NCI-H2029 (cell line): ENCODE measurements around the gene RAD52.

Source experiments
- DNase-seq: peaks from one replicate; lab custom pipeline; 2025; lab: John Stamatoyannopoulos, UW

The RAD52 gene

DNA sequence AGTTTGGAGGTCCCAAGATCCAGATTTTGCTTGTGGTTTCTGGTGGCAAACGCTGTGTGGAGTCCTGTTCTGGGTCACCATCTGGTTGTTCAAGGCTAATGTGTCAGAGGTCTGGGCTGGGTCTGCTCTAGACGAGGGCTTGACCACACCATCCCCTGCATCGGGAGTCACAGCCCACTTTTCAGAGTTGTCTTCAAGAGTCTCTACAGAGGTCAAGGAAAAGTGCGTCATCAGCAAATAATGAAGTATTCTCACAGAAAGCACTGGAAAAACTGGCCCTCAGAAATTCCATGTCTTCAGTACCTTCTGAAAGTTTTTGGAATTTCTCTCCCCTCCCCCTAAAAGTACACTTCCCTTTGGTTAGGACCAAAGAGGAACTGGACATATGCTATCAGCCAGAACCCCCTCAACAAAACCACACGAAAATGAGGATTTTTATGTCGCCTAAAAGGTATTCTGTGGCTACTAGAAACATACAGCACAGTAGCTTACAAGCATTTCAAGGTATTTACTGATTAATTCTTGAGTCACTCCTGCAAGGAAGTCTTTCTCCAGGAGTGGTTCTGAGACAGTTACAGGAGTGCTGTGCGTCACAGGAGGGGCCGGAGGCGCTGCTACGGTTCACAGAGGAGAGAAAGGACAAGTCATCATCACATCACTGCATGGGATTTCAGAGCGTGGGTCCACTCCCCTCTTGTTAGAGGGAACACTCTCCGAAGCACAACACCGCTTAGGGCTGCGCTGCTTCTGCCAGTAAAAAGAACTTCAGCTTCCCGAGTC is 35.4 kb downstream of the RAD52 start:
- no peak for DNase-seq

GRCh38 chr12:912466-913235 is 36.8 kb downstream of the RAD52 start:
- DNase-seq: no peak

DNA sequence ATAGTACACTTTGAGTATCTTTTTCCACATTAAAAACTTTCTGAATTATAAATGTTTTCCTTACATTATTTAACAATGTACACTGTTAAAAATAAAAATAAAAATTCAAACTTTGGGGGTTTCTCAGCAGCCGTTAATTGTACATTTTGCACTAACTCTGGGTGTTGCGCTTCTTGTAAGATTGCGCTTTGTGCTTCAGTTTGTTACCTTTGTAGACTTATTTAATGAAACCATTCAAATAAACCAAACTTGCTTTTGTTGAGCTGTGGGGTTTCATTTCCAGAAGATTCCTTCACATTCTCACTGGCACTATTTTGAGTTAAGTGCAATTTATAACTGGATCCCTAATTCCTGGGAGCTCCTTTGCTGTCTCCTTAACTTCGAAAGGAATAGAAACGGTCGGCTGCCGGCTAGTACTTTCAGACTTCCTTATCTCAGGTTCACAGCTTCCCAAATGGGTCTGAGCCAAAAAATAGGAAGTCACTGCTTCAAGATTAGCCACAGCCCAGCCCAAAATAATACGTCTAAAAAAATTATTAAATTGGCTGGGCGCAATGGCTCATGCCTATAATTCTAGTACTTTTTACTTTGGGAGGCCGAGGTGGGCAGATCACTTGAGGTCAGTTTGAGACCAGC is 38.2 kb downstream of the RAD52 start:
- no peak for DNase-seq

DNA sequence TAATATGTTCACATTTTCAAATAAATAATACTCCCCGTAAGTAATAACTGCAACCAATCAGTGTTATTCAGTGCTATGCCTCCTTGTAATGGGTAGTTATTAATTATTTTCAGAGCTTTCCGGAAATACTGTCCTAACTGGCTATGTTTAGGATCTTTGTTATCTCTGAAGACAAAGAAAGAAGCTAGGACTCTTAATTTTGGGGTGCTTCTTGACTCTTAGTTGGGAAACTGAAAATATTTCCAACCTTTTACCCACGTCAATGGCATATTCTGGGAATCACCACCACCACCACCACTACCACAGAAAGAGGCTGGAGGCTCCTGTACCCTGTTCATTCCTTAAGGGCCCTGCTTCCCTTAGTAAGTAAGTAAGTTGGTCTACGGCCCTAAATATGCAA is 39.1 kb downstream of the RAD52 start:
- DNase-seq: no peak

DNA sequence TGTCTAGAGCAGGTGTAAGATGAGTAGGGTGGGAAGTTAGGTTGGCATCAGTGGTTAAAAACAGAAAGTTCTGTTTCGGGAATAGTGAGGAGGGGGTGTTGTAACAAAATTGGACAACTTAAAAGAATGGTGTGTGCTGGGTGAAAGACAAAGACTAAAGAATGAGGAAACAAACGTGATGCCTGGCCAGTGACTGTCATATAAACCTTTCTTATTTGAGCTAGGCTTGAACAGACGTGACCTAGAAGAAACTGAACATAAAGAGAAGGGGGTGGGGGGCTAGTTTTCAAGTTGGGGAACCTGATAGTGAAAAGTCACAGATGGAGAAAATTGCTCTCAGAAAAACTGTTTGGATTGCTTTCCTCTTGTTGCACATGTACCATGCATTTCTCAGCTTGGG is 39.6 kb downstream of the RAD52 start:
- no peak for DNase-seq

DNA sequence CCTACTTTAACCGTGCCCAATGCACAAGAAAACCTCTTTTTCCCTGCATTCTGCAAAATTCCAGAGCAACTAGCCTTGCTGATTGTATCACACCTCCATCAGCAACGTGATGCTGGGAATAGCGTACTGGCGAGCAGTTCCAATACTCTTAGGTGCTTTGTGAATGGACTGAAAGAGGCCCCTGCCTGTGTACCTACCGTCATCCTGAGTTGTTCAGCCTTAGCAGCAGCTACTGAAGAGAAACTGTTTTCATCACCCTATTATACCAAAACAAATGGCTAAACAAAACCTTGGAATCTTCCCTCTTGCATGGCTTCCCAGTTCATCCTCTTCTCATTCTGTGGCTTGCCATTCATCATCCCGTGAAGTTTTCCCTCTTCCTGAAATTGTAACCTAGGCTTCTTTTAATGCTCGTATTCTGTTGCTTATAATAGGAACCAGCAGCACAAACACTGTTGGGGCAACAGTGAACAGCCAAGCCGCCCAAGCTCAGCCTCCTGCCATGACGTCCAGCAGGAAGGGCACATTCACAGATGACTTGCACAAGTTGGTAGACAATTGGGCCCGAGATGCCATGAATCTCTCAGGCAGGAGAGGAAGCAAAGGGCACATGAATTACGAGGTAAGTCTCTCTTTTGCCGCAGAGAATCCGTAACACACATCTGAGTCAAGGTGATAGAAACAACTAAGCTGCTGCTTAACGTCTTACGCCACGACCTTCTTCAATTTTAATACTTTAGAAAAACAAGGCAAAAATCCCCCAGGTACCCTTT is 41.9 kb downstream of the RAD52 start:
- DNase-seq: no peak

- DNase-seq: no peak
These were observed 43.4 kb downstream of the RAD52 start for GRCh38 chr12:906062-906585.

DNA sequence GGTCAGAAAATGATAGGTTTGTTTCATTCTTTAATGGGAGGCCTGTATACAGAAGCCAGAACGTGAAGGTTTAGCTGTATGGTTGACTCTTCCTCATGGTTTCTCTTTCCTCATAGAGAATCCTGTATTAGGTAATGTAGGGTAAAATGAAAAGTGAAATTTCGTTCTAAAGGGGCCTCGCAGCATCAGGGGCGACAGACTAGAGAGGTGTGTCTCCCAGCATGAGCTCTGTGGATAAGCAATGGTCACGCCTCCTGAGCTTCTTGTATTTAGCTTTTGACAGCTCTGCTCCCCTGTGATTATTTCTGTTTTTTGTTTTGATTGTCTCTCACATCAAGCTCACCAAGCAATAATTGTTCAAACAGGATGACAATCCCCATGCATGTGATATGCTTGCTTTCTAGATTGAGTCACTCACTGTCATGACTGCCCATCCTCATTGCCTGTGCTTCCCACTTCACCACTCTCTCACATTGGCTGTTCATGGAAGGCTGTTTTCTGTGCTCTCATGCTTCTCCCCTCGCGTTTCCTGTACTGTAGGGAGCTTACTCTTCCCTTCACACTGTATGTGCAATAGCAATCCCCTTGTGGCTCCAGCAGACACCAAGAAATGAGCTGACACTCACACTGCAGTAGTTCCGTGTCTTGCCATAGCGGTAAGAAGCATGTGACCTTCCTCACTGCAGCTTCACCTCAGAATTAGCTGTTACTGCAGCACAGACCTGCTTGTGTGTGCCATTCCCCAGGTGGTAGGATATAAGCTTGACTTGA is 44.0 kb downstream of the RAD52 start:
- DNase-seq: no peak

DNA sequence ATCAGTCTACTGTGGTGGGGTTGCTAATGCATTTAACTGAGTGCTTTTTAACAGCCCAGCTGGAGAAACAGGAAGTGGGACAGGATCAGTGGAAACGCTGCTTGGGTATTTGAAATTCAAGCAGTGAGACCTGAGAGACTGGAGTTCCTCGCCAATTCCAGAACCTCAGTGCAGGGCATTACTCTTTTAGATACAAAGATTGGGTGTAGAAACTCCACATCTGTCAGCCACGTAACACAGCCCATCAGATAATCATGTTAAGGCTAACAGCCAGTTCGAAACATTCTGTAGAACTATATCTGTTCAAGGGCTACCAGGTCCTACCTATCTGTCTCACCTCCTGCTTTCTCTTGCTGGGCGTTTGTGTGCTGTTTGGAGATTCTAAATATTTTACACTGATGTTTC is 45.5 kb downstream of the RAD52 start:
- no peak for DNase-seq

DNA sequence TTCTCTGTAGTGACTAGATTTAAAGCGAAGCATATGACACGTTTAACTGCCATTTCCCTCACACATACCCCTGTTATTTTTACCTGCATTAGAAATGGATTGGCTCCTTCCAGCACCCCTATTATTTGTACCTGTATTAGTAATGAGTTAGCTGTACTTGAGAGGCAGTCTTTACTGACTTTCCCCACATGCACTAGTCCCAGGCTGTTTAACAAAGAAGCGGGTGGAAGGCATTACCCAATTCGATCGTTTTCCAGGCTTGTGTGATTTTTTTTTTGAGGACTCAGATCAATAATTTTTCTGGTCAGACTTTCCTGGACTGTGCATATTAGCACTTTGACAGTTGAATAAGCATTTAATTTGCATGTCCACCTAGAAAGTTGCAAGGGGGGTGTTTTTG is 46.4 kb downstream of the RAD52 start:
- DNase-seq: no peak

GRCh38 chr12:902581-902980 is 46.9 kb downstream of the RAD52 start:
- no peak for DNase-seq

DNA sequence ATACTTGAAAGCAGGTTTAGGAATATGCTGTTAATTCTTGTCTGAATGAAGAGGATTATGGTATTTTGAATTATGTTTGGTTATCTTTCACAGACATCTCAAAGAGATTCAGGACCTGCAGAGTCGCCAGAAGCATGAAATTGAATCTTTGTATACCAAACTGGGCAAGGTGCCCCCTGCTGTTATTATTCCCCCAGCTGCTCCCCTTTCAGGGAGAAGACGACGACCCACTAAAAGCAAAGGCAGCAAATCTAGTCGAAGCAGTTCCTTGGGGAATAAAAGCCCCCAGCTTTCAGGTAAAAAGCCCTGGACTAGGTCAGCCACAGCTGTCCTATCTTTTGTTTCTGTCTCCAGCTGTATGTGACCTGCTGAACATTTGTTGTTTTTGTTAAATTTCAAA is 52.1 kb downstream of the RAD52 start:
- DNase-seq: no peak

- no peak for DNase-seq
These were observed 53.5 kb downstream of the RAD52 start for GRCh38 chr12:896031-896430.

GRCh38 chr12:894226-894625 is 55.3 kb downstream of the RAD52 start:
- no peak for DNase-seq

- no peak for DNase-seq
These were observed 63.3 kb downstream of the RAD52 start for GRCh38 chr12:886206-886605.

DNA sequence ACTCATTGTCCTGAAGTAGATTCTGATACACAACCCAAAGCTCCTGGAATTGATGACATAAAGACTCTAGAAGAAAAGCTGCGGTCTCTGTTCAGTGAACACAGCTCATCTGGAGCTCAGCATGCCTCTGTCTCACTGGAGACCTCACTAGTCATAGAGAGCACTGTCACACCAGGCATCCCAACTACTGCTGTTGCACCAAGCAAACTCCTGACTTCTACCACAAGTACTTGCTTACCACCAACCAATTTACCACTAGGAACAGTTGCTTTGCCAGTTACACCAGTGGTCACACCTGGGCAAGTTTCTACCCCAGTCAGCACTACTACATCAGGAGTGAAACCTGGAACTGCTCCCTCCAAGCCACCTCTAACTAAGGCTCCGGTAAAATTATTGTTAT is 63.8 kb downstream of the RAD52 start:
- DNase-seq: no peak

GRCh38 chr12:884746-885414 is 64.6 kb downstream of the RAD52 start:
- DNase-seq: no peak

GRCh38 chr12:880656-881055 is 68.8 kb downstream of the RAD52 start:
- no peak for DNase-seq

- no peak for DNase-seq
These were observed 69.9 kb downstream of the RAD52 start for GRCh38 chr12:879641-880040.

DNA sequence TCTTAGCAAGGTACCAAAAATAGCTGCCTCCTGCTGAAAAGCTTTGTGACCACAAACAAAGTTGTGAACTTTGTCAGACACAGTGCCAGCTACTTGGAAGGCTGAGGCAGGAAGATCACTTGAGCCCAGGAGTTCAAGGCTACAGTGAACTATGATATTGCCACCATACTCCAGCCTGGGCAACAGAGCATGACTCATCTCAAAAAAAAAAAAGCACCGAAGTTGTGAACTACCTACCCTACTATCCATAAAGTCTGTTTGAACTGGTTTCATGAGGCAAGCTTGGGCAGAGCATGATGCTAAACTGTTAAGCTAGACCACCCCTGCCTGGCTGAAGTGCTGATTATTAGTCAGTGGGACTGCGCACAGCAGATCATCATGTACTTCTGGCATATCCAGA is 75.5 kb downstream of the RAD52 start:
- no peak for DNase-seq

DNA sequence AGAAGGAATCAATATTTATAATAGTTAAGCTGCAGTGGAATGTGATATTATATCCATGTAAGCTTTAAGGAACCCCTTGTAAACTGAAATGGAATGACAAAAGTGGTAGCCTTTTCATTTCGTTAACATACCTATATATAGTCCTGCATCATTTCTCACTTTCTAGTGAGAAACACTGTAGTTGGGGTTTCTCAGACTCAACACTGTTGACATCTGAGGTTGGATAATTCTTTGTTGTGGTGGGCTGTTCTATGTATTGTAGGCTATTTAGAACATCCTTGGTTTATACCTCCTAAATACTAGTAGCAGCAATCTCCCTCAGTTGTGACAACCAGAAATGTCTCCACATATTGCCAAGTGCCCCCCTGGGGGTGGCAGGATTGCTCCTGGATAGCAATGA is 79.1 kb downstream of the RAD52 start:
- no peak for DNase-seq
